PC-3 (cell line): ENCODE results near the gene UBL4A.

ENCODE experiments used
- EZH2 ChIP-seq: fragments of 300-600 bp; sonication (generic); IDR thresholded peaks from one replicate; pipeline ENCODE4 v1.6.1; 2017; ENCODE audit warnings: antibody characterized with exemption, mild to moderate bottlenecking, low read length; ENCODE audit not compliant: unreplicated experiment
- EZH2phosphoT487 ChIP-seq: fragments of 300-600 bp; sonication (generic); IDR thresholded peaks from 2 replicates; pipeline ENCODE4 v1.6.1; 2018; ENCODE audit warnings: mild to moderate bottlenecking, antibody characterized with exemption, low read length, borderline replicate concordance
- TF ChIP-seq, protein P1 (sequence below): fragments of 300-600 bp; sonication (generic); conservative IDR thresholded peaks from 2 replicates; pipeline ENCODE4 v1.5.1; 2017; ENCODE audit warnings: antibody characterized with exemption, low read depth, mild to moderate bottlenecking, low read length

DNA sequence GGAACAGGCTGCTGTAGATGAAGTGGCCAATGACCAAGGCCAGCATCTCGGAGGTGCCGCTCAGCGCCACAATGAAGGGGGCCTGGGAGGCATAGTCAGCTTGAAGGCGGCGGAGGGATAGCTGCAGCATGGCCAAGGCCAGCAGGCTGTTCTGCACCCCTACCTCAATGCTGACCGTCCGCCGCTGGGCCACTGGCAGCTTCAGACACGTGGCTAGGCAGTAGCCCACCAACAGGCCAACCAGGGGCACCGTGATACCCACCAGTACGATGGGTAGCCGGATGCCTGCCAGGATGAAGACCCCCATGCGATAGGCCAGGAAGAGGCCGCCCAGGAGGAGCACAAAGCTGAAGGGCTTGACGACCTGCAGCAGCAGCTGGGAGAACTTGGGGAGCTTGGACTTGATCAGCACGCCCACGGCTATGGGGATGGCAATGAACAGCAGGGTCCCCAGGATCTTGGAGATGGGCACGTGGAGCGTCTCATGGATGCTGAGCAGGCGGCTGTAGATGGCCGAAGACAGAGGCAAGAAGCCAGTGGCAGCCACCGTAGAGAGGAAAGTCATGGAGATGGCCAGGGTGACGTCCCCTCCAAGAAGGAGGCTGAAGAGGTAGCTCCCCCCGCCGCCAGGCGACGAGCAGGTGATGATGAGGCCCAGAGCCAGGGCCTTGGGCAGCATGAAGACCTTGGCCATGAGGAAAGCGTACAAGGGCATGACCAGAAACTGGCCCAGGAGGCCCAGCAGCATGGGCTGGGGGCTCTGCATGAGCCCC lies 1.3 kb upstream of the UBL4A start:
- TF ChIP-seq, protein P1, sequence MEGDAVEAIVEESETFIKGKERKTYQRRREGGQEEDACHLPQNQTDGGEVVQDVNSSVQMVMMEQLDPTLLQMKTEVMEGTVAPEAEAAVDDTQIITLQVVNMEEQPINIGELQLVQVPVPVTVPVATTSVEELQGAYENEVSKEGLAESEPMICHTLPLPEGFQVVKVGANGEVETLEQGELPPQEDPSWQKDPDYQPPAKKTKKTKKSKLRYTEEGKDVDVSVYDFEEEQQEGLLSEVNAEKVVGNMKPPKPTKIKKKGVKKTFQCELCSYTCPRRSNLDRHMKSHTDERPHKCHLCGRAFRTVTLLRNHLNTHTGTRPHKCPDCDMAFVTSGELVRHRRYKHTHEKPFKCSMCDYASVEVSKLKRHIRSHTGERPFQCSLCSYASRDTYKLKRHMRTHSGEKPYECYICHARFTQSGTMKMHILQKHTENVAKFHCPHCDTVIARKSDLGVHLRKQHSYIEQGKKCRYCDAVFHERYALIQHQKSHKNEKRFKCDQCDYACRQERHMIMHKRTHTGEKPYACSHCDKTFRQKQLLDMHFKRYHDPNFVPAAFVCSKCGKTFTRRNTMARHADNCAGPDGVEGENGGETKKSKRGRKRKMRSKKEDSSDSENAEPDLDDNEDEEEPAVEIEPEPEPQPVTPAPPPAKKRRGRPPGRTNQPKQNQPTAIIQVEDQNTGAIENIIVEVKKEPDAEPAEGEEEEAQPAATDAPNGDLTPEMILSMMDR: no peak
- TF ChIP-seq EZH2phosphoT487 (no peak), EZH2 (no peak)
